Measurements from ENCODE around the gene TPP1.

The TPP1 gene

GRCh38 chr11:6563121-6563619, 56.1 kb downstream of the TPP1 start:
- Histone ChIP-seq H3K4me3 (ENCODE audit: low read length, poor library complexity, severe bottlenecking) (no peak overlapping the region), H2AFZ (ENCODE audit: low read length) (no peak overlapping the region), H3K9me2 (replicated peaks; ENCODE audit: low read depth, low read length) (no peaks in the 10 kb centered on the region), H3K79me2 (ENCODE audit: insufficient read depth, low read length) (no peaks in the 10 kb centered on the region), H4K20me1 (ENCODE audit: insufficient read depth, low read length, poor library complexity, severe bottlenecking) (no peaks in the 10 kb centered on the region), H3K9ac (ENCODE audit: low read depth, low read length, poor library complexity, severe bottlenecking) (no peak overlapping the region), H3K9me3 (ENCODE audit: insufficient read depth, low read depth, low read length) (no peaks in the 10 kb centered on the region), H3K36me3 (ENCODE audit: insufficient read depth, low read length) (no peaks in the 10 kb centered on the region), H3K4me1 (ENCODE audit: insufficient read depth, low read length, poor library complexity, severe bottlenecking) (no peaks in the 10 kb centered on the region), H3F3A (ENCODE audit: low read depth) (no peaks in the 10 kb centered on the region), H3K4me2 (ENCODE audit: low read depth, low read length, poor library complexity, severe bottlenecking) (no peak overlapping the region), H3K27me3 (ENCODE audit: insufficient read depth, low read length, poor library complexity, severe bottlenecking) (no peaks in the 10 kb centered on the region)
- TF ChIP-seq CTCF (conservative IDR thresholded peaks at IDR 0.05; ENCODE audit: low read length): no peak
- TF ChIP-seq EZH2phosphoT487 (IDR thresholded peaks at IDR 0.05; ENCODE audit: borderline replicate concordance): no peak

All from Loucy (cell line).